ENCODE results near the gene UBA52. TPM values are rescaled to one million over a fixed set of nuclear protein-coding genes. Genes with fewer than 3 reads are reported as not detected.
A peak's percentile ranks its signal among the peaks of the same experiment; 100 is the strongest.

The UBA52 gene
- total RNA-seq, 2 donors from 2014 or later: 991 to 1,174 TPM

DNA sequence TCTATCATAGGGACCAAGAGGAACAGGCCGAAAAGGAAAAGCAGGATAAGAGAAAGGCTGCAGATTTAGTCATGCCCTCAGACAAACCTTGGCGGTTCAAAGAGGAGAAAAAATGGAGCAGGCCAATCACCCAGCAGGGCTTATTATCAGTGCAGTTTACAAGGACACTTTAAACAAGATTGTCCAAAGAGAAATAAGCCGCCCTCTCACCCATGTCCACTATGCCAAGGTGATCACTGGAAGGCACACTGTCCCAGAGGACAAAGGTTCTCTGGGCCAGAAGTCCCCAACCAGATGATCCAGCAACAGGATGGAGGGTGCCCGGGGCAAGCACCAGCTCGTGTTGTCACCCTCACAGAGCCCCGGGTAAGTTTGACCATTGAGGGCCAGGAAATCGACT, 8.7 kb downstream of the UBA52 start:
- Histone ChIP-seq H3K9ac (ENCODE audit: low read depth in 2 of 2, low read length in 2 of 2) (no peak overlapping the region), H3K9me3 (no peaks in the 10 kb centered on the region), H3K27me3 (no peaks in the 10 kb centered on the region), H3K4me1 (no peaks in the 10 kb centered on the region), H3K27ac (no peak overlapping the region), H3K36me3 (no peaks in the 10 kb centered on the region), H3K4me3 (no peak overlapping the region)
- DNase-seq: no peak
- TF ChIP-seq, protein P1, sequence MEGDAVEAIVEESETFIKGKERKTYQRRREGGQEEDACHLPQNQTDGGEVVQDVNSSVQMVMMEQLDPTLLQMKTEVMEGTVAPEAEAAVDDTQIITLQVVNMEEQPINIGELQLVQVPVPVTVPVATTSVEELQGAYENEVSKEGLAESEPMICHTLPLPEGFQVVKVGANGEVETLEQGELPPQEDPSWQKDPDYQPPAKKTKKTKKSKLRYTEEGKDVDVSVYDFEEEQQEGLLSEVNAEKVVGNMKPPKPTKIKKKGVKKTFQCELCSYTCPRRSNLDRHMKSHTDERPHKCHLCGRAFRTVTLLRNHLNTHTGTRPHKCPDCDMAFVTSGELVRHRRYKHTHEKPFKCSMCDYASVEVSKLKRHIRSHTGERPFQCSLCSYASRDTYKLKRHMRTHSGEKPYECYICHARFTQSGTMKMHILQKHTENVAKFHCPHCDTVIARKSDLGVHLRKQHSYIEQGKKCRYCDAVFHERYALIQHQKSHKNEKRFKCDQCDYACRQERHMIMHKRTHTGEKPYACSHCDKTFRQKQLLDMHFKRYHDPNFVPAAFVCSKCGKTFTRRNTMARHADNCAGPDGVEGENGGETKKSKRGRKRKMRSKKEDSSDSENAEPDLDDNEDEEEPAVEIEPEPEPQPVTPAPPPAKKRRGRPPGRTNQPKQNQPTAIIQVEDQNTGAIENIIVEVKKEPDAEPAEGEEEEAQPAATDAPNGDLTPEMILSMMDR (IDR thresholded peaks at IDR 0.05): no peak
- intact Hi-C loops (cut with DNase I): no loop called here

GRCh38 chr19:18586306-18586705, 14.6 kb downstream of the UBA52 start:
- no peaks in the 10 kb centered on the region for H3K36me3 ChIP-seq
- no peak overlapping the region for H3K9ac ChIP-seq (ENCODE audit: low read depth in 2 of 2, low read length in 2 of 2)
- H3K27me3 ChIP-seq: no peaks in the 10 kb centered on the region
- peaks cover 8% of the 10 kb centered on the region for H3K4me1 ChIP-seq
- H3K4me3 ChIP-seq: no peak overlapping the region
- no peak for DNase-seq
- TF ChIP-seq, protein P1 (IDR thresholded peaks at IDR 0.05): no peak
- H3K27ac ChIP-seq: no peak overlapping the region
- intact Hi-C loops (cut with DNase I): no loop called here
- H3K9me3 ChIP-seq: no peaks in the 10 kb centered on the region

DNA sequence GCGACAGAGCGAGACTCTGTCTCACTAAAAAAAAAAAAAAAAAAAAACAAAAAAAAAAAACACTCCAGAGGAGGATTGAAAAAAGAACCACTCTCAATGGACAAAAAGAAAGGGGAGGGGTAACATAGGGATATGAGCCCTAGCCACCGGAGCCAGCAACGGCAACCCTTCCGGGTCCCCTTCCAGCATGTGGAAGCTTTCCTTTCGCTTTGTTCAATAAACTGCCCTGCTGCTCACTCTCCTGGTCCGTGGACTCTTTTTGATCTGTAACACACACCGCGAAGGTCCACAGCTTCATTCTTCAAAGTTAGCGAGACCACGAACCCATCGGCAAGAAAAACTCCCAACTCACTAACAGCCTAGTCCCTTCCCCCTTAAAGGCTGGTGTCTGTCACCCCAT, 15.9 kb downstream of the UBA52 start:
- no peaks in the 10 kb centered on the region for H3K9me3 ChIP-seq
- TF ChIP-seq, protein P1 (IDR thresholded peaks at IDR 0.05): no peak
- intact Hi-C loops (cut with DNase I): no loop called here
- H3K36me3 ChIP-seq: no peaks in the 10 kb centered on the region
- no peak for DNase-seq
- H3K27ac ChIP-seq: peak overlapping the region; percentile 97
- H3K9ac ChIP-seq (ENCODE audit: low read depth in 2 of 2, low read length in 2 of 2): no peak overlapping the region
- no peaks in the 10 kb centered on the region for H3K27me3 ChIP-seq
- no peak overlapping the region for H3K4me3 ChIP-seq
- peaks cover 8% of the 10 kb centered on the region for H3K4me1 ChIP-seq

DNA sequence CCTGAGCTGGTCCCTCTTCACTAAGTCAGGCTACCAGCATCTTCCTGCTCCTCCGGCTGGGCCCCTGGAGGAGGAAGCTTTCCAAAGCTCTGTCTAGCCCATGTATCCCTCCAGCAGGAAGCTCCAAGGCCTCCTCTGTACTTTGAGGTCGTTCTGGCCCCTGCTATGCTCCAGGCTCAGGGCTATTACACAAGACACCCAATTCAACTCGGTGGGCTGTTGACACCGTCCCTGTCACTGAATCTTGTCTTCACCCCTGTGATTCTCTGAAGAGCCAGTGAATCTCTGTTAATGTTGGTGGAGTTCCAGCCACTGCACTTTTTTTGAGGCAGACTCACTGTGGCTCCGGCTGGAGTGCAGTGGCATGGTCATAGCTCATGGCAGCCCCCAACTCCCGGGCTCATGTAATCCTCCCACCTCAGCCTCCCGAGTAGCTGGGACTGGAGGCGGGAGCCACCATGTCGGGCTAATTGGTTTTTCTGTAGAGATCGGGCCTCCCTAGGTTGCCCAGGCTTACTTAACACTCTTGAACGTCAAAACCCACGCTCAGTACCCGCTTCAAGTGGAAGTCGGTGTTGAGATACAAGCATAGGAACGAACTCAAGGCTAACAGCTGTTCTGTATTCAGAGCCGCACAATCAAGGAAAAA, 16.4 kb downstream of the UBA52 start:
- intact Hi-C loops (cut with DNase I): no loop called here
- H3K4me1 ChIP-seq: peaks cover 8% of the 10 kb centered on the region
- H3K4me3 ChIP-seq: peak overlapping the region; percentile 93
- H3K36me3 ChIP-seq: no peaks in the 10 kb centered on the region
- no peaks in the 10 kb centered on the region for H3K9me3 ChIP-seq
- peak overlapping the region; percentile 79 to 88 for H3K9ac ChIP-seq (ENCODE audit: low read depth in 2 of 2, low read length in 2 of 2)
- TF ChIP-seq, protein P1 (IDR thresholded peaks at IDR 0.05): no peak
- peak overlapping the region; percentile 97 for H3K27ac ChIP-seq
- no peak for DNase-seq
- H3K27me3 ChIP-seq: no peaks in the 10 kb centered on the region

DNA sequence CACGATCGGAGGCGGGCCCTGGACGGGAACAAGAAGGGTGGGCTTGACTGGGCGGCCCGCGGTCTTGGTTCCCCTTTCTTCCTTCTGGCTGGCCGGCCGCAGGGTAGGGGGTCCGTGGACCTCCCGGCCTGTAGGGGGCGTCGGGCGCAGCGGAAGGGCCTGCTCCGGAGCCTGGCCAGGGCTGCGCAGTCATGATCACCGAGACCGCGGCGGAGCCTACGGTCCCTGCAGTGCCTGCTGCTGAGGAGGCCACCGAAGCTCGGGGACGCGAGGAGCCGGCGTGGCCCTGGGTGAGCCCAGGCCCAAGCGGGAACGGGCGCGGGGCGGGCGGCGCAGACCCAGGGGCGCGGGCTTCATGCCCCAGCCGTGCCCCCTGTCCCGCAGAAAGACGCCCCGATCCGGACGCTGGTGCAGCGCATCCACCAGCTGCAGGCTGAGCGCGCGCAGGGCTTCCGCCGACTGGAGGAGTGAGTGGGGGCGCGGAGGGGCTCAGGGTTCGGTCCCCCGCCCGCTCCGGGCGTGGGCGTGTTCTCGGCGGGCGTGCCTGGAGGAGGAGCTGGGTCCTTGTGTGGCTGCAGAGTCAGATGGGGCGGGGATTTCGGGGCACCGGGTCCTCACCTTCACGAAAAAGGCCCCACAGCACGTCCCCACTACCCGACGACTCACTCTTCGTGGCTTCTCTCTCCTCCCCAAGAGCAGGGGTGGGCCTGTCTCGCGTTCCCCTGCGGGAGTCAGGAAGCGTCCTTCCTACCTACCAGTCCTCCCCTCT, 17.1 kb downstream of the UBA52 start, which contains the start of gene REX1BD:
TSS of gene REX1BD (plus strand) at position 188 of the 769 bp plus-strand sequence. CDS start at position 192, 4 bp downstream.
- H3K27ac ChIP-seq: peak within 1 kb of the TSS; percentile 97
- TF ChIP-seq, protein P1 (IDR thresholded peaks at IDR 0.05): peak; percentile 87
- peak within 1 kb of the TSS; percentile 93 for H3K4me3 ChIP-seq
- no peaks in the 10 kb centered on the region for H3K9me3 ChIP-seq
- H3K36me3 ChIP-seq: no peaks in the 10 kb centered on the region
- DNase-seq: peak; percentile 85
- intact Hi-C loops (cut with DNase I): no loop called here
- H3K4me1 ChIP-seq: peaks cover 8% of the 10 kb centered on the region
- H3K9ac ChIP-seq (ENCODE audit: low read depth in 2 of 2, low read length in 2 of 2): peak within 1 kb of the TSS; percentile 79 to 88
- H3K27me3 ChIP-seq: no peaks in the 10 kb centered on the region
